ENCODE results near the gene MKX. TPM values are rescaled to one million over a fixed set of nuclear protein-coding genes. Genes with fewer than 3 reads are reported as not detected.

The MKX gene
- total RNA-seq, 4 donors from 2014 or later = 19.2 to 35.5 (median 23.7) TPM

DNA sequence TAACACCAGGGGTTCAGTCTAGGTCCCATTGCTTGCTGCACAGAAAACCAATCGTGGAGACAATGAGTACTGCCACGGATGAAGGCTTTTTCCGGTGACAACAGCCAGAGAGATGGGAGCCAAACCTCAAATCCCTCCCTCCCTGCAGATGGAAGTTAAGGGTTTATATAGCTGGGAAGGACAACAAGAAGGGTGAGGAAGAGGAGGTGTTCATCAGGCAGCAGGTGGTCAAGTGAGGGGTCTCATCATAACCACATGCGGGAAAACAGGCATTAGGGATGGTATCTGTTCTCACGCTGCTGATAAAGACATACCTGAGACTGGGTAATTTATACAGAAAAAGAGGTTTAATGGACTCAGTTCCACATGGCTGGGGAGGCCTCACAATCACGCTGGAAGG lies 91.3 kb downstream of the MKX start:
- DNase-seq (ENCODE audit: extremely low spot score) = no peak
- no peaks in the 10 kb centered on the region for H3K4me1 ChIP-seq
- H3K27me3 ChIP-seq = no peaks in the 10 kb centered on the region
- intact Hi-C loops (cut with DNase I) = loop anchor here (5.0 kb wide), 2 partner anchors 97 to 207 kb away; no protein-coding TSS in a partner anchor
- no peak overlapping the region for H3K4me3 ChIP-seq
- H3K9me3 ChIP-seq = no peaks in the 10 kb centered on the region
- WGBS = 94% methylated on average over 6 of the region's 6 CpGs
- TF ChIP-seq CTCF (IDR thresholded peaks at IDR 0.05) (no peak), POLR2AphosphoS5 (IDR thresholded peaks at IDR 0.05) (no peak), POLR2A (IDR thresholded peaks at IDR 0.05; ENCODE audit: low read depth) (no peak), EP300 (IDR thresholded peaks at IDR 0.05) (no peak)
- no peaks in the 10 kb centered on the region for H3K36me3 ChIP-seq
- no peak overlapping the region for H3K27ac ChIP-seq (replicated peaks in 1 of 4)

DNA sequence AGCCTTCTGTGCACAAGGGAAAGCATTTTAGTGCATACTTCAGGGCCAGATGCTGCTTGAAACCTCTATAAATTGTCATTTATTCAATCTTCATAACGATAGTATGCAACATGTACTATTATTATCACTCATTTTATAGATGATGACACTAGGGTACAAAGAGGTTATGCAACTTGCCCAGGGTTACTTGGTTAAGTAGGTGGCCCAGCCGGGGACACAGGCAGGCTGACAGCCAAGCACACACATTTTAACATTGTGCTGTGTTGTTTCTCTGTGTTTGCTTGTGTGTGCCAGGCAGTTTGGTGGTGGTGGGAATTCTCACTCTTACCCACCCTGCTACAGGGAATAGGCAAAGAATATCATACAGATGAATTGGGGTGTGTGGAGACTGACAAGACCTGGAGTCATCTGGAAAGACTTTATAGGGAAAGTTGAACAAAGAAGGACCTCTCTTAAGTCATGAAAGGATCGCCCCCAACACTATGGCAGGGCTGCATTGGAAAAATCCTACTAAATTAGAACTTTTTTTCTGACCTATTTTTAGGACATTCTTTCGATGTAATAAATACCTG lies 98.9 kb downstream of the MKX start:
- 77% methylated on average over 4 of the region's 4 CpGs for WGBS
- DNase-seq (ENCODE audit: extremely low spot score) = no peak
- no peaks in the 10 kb centered on the region for H3K27me3 ChIP-seq
- intact Hi-C loops (cut with DNase I) = no loop called here
- H3K27ac ChIP-seq (replicated peaks in 1 of 4) = peak overlapping the region in 1 of 4 donors; percentile 34
- H3K4me1 ChIP-seq = peaks cover 0 to 11% (median 3%) of the 10 kb centered on the region in 4 donors
- no peaks in the 10 kb centered on the region for H3K9me3 ChIP-seq
- H3K36me3 ChIP-seq = no peaks in the 10 kb centered on the region
- TF ChIP-seq EP300 (IDR thresholded peaks at IDR 0.05) = no peak
- no peak for TF ChIP-seq CTCF (IDR thresholded peaks at IDR 0.05)
- TF ChIP-seq POLR2A (IDR thresholded peaks at IDR 0.05; ENCODE audit: low read depth) = no peak
- no peak for TF ChIP-seq POLR2AphosphoS5 (IDR thresholded peaks at IDR 0.05)
- H3K4me3 ChIP-seq = no peak overlapping the region

GRCh38 chr10:27646194-27646593 lies 99.4 kb downstream of the MKX start:
- Histone ChIP-seq H3K27ac (replicated peaks in 1 of 4) (peak overlapping the region in 1 of 4 donors; percentile 34), H3K4me1 (peaks cover 0 to 11% (median 3%) of the 10 kb centered on the region in 4 donors), H3K4me3 (no peak overlapping the region), H3K9me3 (no peaks in the 10 kb centered on the region), H3K27me3 (no peaks in the 10 kb centered on the region), H3K36me3 (no peaks in the 10 kb centered on the region)
- 81% methylated on average over 4 of the region's 4 CpGs for WGBS
- TF ChIP-seq POLR2A (IDR thresholded peaks at IDR 0.05; ENCODE audit: low read depth) (no peak), POLR2AphosphoS5 (IDR thresholded peaks at IDR 0.05) (peak in 1 of 2 donors; percentile 53)
- intact Hi-C loops (cut with DNase I) = no loop called here
- DNase-seq (ENCODE audit: extremely low spot score) = no peak

- no peak overlapping the region for H3K4me3 ChIP-seq
- H3K27ac ChIP-seq (replicated peaks in 1 of 4) = no peak overlapping the region
- intact Hi-C loops (cut with DNase I) = no loop called here
- H3K4me1 ChIP-seq = peaks cover 0 to 11% (median 3%) of the 10 kb centered on the region in 4 donors
- no peak for DNase-seq (ENCODE audit: extremely low spot score)
- no peaks in the 10 kb centered on the region for H3K27me3 ChIP-seq
- TF ChIP-seq EP300 (IDR thresholded peaks at IDR 0.05) (no peak), POLR2AphosphoS5 (IDR thresholded peaks at IDR 0.05) (no peak), POLR2A (IDR thresholded peaks at IDR 0.05; ENCODE audit: low read depth) (no peak), CTCF (IDR thresholded peaks at IDR 0.05) (no peak)
- H3K36me3 ChIP-seq = no peaks in the 10 kb centered on the region
- H3K9me3 ChIP-seq = no peaks in the 10 kb centered on the region
- 79% methylated on average over 5 of the region's 5 CpGs for WGBS
Measured at GRCh38 chr10:27644307-27644939, 101.2 kb downstream of the MKX start.

- DNase-seq (ENCODE audit: extremely low spot score) = no peak
- intact Hi-C loops (cut with DNase I) = no loop called here
- Histone ChIP-seq H3K27me3 (no peaks in the 10 kb centered on the region), H3K9me3 (no peaks in the 10 kb centered on the region), H3K36me3 (no peaks in the 10 kb centered on the region), H3K27ac (replicated peaks in 1 of 4) (no peak overlapping the region), H3K4me1 (peaks cover 0 to 11% (median 3%) of the 10 kb centered on the region in 4 donors), H3K4me3 (no peak overlapping the region)
- 60% methylated on average over 2 of the region's 2 CpGs for WGBS
- TF ChIP-seq CTCF (IDR thresholded peaks at IDR 0.05) (no peak), POLR2AphosphoS5 (IDR thresholded peaks at IDR 0.05) (no peak), EP300 (IDR thresholded peaks at IDR 0.05) (no peak), POLR2A (IDR thresholded peaks at IDR 0.05; ENCODE audit: low read depth) (no peak)
Measured at GRCh38 chr10:27643301-27643700, 102.3 kb downstream of the MKX start.

Data from esophagus muscularis mucosa (tissue), 4 donors.